Thyroid gland (tissue), 4 donors: ENCODE data around the gene FHOD3.

Experiments
- CTCF ChIP-seq, 6 experiments: fragments of 200-600 bp in 3 of 6; fragments of 450-650 bp in 3 of 6; sonication (generic) in 3 of 6; IDR thresholded peaks; one replicate each; pipeline ENCODE4 v1.5.1; 2016 to 2019; ENCODE audit warnings: antibody characterized with exemption in 6 of 6, mild to moderate bottlenecking in 2 of 6, inconsistent platforms in 1 of 6, moderate library complexity in 1 of 6
- POLR2A ChIP-seq, 2 donors: fragments of 450-650 bp; IDR thresholded peaks; one replicate each; pipeline ENCODE4 v1.6.1; 2017; ENCODE audit warnings: antibody characterized with exemption in 2 of 2, mild to moderate bottlenecking in 2 of 2, moderate library complexity in 1 of 2

- no peak for TF ChIP-seq POLR2A (IDR thresholded peaks at IDR 0.05)
- no peak for TF ChIP-seq CTCF (IDR thresholded peaks at IDR 0.05)
Measured at GRCh38 chr18:36532394-36532793, 234.9 kb downstream of the FHOD3 start.
